T-helper 1 cell treated with Interleukin-12 subunit alpha and Interleukin-12 subunit beta and Interleukin-4 antibody, amounts not matched to agents 30 μg/mL and 1 μg/mL, for 36 hours (primary cell): Measurements from ENCODE around the gene FRAT2.

Experiments
- H3K27ac Mint-ChIP-seq: one replicate; pipeline ENCODE4 v1.8.0; 2021; ENCODE audit warnings: mild to moderate bottlenecking, mixed read lengths
- H3K27me3 Mint-ChIP-seq: one replicate; pipeline ENCODE4 v1.8.0; 2021; ENCODE audit warnings: low read depth, mixed read lengths
- H3K36me3 Mint-ChIP-seq: one replicate; pipeline ENCODE4 v1.8.0; 2021; ENCODE audit warnings: low read depth, mixed read lengths
- H3K4me1 Mint-ChIP-seq: one replicate; pipeline ENCODE4 v1.8.0; 2021; ENCODE audit warnings: low read depth, mixed read lengths
- H3K4me3 Mint-ChIP-seq: one replicate; pipeline ENCODE4 v1.8.0; 2021; ENCODE audit warnings: mild to moderate bottlenecking, moderate library complexity, mixed read lengths
- H3K9me3 Mint-ChIP-seq: one replicate; pipeline ENCODE4 v1.8.0; 2021; ENCODE audit warnings: mixed read lengths

Gene FRAT2

DNA sequence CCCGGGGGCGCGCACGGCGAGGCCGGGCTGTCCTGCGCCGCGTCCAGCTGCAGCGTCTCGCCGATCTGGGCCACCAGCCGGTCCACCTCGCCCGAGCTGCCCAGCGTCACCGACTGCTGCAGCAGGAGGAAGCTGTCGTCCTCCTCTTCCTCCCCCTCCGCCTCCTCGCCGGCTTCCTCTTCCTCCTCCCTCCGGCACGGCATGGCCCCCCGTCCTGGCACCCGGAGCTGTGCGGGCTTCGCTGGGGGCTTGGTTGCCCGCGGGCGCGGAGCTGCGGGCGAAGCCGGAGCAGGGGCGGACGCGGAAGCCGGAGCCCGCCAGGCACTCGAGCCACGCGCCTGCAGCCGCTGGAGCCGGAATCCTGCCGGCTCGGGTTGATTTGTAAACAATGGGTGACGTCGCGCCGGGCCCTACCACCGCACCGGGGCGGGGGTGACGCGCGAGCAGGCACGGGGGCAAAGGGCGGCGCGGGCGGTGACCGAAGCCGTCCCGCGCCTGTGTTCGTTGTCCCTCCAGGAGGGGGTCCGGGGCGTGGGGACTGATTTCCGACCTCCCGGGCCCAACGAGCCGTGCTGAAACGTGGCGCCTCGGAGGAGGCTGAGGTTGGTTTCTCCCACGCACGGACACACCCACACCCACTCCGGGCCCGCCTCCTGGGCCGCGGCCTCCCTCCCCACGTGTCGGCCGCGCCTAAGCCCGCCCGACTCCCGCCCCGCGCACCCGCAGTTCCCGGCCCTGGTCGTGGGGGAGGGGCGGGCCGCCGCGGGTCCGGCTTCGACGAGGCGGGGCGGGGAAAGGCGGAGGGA lies at the start of gene FRAT2:
TSS of gene FRAT2 (minus strand) at position 360 of the 806 bp plus-strand sequence. CDS start at position 203, 157 bp downstream.
- Mint-ChIP-seq H3K4me1 (peaks cover 27% of the 10 kb centered on the region), H3K27me3 (peaks cover 25% of the 10 kb centered on the region), H3K9me3 (no peaks in the 10 kb centered on the region), H3K27ac (peak within 1 kb of the TSS; percentile 86), H3K4me3 (peak within 1 kb of the TSS; percentile 85), H3K36me3 (peaks cover 12% of the 10 kb centered on the region)

DNA sequence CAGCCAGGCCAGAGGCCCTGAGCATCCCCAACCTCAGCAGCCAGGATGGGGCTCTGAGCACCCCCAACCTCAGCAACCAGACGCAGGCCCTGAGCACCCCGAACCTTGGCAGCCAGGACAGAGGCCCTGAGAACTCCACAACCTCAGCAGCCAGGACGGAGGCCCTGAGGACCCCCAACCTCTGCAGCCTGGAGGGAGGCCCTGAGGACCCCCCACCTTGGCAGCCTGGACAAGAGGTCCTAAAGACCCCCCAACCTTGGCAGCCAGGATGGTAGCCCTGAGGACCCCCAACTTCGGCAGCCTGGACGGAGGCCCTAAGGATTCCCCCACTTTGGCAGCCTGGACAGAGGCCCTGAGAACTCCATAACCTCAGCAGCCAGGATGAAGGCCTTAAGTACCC lies 49.6 kb upstream of the FRAT2 start:
- Mint-ChIP-seq H3K4me3 (no peak overlapping the region), H3K9me3 (no peaks in the 10 kb centered on the region), H3K36me3 (peaks cover 5% of the 10 kb centered on the region), H3K27ac (no peak overlapping the region), H3K27me3 (no peaks in the 10 kb centered on the region), H3K4me1 (no peaks in the 10 kb centered on the region)

GRCh38 chr10:97383159-97383558 lies 48.6 kb upstream of the FRAT2 start:
- Mint-ChIP-seq H3K4me1 (no peaks in the 10 kb centered on the region), H3K4me3 (no peak overlapping the region), H3K27ac (no peak overlapping the region), H3K27me3 (no peaks in the 10 kb centered on the region), H3K9me3 (no peaks in the 10 kb centered on the region), H3K36me3 (no peaks in the 10 kb centered on the region)

DNA sequence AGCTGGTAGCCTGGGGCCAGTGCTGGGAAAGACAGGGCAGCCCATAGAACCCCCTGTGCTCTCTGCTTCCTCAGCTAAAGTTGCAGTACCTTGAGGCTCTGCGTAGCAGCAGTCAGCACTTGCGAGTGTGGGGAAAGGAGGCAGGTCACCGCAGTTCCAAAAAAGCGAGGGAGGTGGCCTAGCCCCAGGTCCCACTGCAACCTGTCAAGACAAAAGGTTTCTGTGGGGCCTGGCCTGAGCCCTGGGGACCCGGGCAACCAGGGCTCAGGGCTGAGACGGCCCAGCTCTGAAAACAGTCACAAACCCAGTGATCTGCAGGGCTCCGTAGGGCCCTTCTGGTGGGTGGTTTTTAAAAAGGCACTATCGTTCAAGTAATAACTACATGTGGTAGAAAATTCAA lies 47.1 kb upstream of the FRAT2 start:
- Mint-ChIP-seq H3K4me1 (no peaks in the 10 kb centered on the region), H3K27ac (no peak overlapping the region), H3K36me3 (no peaks in the 10 kb centered on the region), H3K4me3 (no peak overlapping the region), H3K27me3 (no peaks in the 10 kb centered on the region), H3K9me3 (no peaks in the 10 kb centered on the region)

DNA sequence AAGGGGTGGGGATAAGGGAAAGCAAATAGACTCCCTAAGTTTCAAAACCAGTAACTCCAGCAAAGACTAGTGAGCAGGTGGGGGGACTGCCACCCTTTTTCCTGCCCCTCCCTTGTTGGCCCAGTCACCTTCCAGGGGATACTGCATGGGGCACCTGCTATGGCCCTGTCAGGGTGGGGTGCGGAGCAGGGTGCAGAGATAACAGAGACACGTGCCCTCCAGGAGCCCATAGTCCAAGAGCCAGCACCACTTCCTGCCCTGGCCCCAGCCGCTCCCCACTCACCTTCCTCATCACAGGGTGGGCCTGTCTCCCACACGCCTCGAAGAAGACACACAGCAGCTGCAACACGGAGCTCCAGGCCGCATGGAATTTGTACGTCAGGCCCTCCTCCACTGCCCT lies 46.0 kb upstream of the FRAT2 start:
- Mint-ChIP-seq H3K27me3 (no peaks in the 10 kb centered on the region), H3K4me1 (no peaks in the 10 kb centered on the region), H3K36me3 (no peaks in the 10 kb centered on the region), H3K4me3 (no peak overlapping the region), H3K9me3 (no peaks in the 10 kb centered on the region), H3K27ac (no peak overlapping the region)

- no peaks in the 10 kb centered on the region for H3K36me3 Mint-ChIP-seq
- no peaks in the 10 kb centered on the region for H3K9me3 Mint-ChIP-seq
- no peaks in the 10 kb centered on the region for H3K4me1 Mint-ChIP-seq
- no peaks in the 10 kb centered on the region for H3K27me3 Mint-ChIP-seq
- H3K4me3 Mint-ChIP-seq, result no peak overlapping the region
- no peak overlapping the region for H3K27ac Mint-ChIP-seq
These were observed 44.7 kb upstream of the FRAT2 start for GRCh38 chr10:97378933-97379921.

- H3K36me3 Mint-ChIP-seq, result peaks cover under 1% of the 10 kb centered on the region
- H3K4me1 Mint-ChIP-seq, result no peaks in the 10 kb centered on the region
- H3K4me3 Mint-ChIP-seq, result no peak overlapping the region
- H3K27me3 Mint-ChIP-seq, result no peaks in the 10 kb centered on the region
- no peaks in the 10 kb centered on the region for H3K9me3 Mint-ChIP-seq
- H3K27ac Mint-ChIP-seq, result no peak overlapping the region
These were observed 41.9 kb upstream of the FRAT2 start for GRCh38 chr10:97376413-97376812.

DNA sequence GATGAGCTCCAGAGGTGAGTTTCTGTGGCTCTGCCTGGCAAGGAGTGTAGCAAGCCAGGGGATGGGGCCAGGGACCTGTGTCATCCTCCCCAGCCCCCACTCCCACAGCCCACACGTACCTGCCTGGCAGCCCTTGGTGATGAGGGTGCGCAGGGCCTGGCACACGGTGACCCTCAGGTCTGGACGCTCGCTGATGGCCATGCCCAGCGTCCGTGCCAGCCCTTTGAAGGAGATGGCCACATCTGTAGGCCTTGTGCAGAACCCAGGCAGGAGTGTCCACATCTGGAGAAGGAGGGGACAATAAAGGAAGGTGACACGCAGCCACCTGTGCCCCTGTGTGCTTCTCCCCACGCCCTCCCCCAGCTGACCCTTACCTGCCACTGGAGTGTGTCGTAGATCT lies 38.9 kb upstream of the FRAT2 start:
- Mint-ChIP-seq H3K27ac (no peak overlapping the region), H3K4me3 (no peak overlapping the region), H3K4me1 (no peaks in the 10 kb centered on the region), H3K36me3 (peaks cover 10% of the 10 kb centered on the region), H3K9me3 (no peaks in the 10 kb centered on the region), H3K27me3 (no peaks in the 10 kb centered on the region)

DNA sequence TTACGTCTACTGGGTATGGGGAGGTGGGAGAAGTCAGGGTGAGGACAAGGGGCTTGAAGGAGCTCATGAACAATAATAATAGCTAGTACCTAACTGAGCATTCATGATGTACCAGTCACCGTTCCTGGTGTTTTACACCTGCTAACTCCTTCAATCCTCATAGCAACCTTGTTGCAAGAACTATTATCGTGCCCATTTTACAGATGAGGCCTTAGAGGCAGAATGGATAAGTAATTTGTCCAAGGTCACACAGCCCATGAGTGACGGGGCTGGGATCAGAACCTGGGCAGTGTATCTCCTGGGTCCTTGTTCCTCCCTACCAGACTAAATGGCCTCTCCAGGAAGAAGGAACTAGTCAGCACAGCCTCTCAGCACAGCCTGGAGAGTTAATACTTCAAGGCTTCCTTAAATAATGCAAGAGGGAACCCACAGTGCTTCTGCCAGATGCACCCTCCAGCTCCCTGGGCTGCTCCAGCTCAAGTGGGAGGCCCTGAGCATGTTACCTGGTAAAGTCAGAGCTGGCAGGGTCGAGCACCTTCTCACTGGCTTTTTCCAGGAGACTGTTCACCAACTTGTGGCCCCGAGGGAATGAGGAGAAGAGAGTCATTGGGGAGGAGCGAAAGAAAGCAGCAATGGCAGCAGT lies 37.8 kb upstream of the FRAT2 start:
- Mint-ChIP-seq H3K36me3 (peaks cover 10% of the 10 kb centered on the region), H3K9me3 (no peaks in the 10 kb centered on the region)

GRCh38 chr10:97371696-97372095 lies 37.2 kb upstream of the FRAT2 start:
- no peaks in the 10 kb centered on the region for H3K27me3 Mint-ChIP-seq
- H3K27ac Mint-ChIP-seq, result no peak overlapping the region
- H3K4me1 Mint-ChIP-seq, result no peaks in the 10 kb centered on the region
- H3K36me3 Mint-ChIP-seq, result peaks cover 10% of the 10 kb centered on the region
- H3K4me3 Mint-ChIP-seq, result no peak overlapping the region
- no peaks in the 10 kb centered on the region for H3K9me3 Mint-ChIP-seq

More for the DNA sequence above, 37.8 kb upstream of the FRAT2 start:
- H3K4me1 Mint-ChIP-seq, result no peaks in the 10 kb centered on the region
- H3K27me3 Mint-ChIP-seq, result no peaks in the 10 kb centered on the region
- no peak overlapping the region for H3K27ac Mint-ChIP-seq
- H3K4me3 Mint-ChIP-seq, result no peak overlapping the region

GRCh38 chr10:97367126-97367649 lies 32.7 kb upstream of the FRAT2 start:
- no peak overlapping the region for H3K27ac Mint-ChIP-seq
- no peak overlapping the region for H3K4me3 Mint-ChIP-seq
- no peaks in the 10 kb centered on the region for H3K4me1 Mint-ChIP-seq
- H3K27me3 Mint-ChIP-seq, result no peaks in the 10 kb centered on the region
- no peaks in the 10 kb centered on the region for H3K9me3 Mint-ChIP-seq
- peaks cover 18% of the 10 kb centered on the region for H3K36me3 Mint-ChIP-seq

DNA sequence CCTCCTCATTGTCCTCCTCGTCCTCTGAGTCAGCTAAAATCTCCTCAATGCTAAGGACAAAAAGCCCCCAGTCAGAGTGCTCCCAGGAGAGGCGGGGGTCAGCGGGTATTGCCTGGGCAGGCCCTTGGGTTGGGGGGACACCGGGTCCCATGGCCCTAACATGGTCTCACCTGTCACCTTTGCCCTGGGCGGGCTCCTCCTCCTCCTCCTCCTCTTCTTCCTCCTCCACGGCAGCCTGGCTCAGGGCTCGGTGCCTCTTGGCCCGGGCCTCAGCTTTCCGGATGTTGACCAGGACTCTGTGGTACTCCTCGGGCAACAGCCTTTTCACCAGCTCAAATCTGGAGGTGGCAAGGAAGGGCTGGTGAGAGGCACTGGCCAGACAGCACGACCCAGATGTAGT lies 32.0 kb upstream of the FRAT2 start:
- Mint-ChIP-seq H3K27ac (no peak overlapping the region), H3K27me3 (no peaks in the 10 kb centered on the region), H3K9me3 (no peaks in the 10 kb centered on the region), H3K4me1 (no peaks in the 10 kb centered on the region), H3K4me3 (no peak overlapping the region), H3K36me3 (peaks cover 18% of the 10 kb centered on the region)

DNA sequence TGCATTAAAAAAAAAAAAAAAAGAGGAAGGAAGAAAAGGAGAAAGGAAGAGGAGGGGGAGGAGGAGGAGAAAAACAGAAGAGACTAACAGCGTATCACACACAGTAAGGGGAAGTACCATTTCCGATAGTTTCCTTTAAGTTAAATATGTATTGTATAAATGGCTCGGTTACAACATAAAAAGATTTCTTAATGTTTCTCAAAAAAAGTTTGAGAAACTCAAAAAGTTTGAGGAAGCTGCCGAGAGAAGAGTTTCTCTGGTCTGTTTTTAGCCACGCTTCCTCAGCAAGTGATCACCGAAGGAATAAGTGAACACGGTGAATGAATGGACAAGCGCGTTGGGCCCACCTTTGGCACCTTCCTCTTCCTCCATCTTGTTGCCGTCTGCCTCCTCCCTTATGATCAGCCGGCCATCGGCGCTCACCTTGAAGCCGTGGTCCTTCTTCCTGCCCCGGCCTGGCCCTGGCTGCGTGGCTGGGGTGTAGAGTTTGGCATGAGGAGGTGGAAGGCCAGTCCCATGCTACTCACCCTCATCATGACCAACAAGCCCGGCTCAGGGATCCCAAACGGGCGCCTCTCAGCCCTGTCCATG lies 31.3 kb upstream of the FRAT2 start:
- H3K4me3 Mint-ChIP-seq, result no peak overlapping the region
- no peaks in the 10 kb centered on the region for H3K27me3 Mint-ChIP-seq
- H3K27ac Mint-ChIP-seq, result no peak overlapping the region
- H3K36me3 Mint-ChIP-seq, result peaks cover 15% of the 10 kb centered on the region
- no peaks in the 10 kb centered on the region for H3K9me3 Mint-ChIP-seq
- no peaks in the 10 kb centered on the region for H3K4me1 Mint-ChIP-seq

DNA sequence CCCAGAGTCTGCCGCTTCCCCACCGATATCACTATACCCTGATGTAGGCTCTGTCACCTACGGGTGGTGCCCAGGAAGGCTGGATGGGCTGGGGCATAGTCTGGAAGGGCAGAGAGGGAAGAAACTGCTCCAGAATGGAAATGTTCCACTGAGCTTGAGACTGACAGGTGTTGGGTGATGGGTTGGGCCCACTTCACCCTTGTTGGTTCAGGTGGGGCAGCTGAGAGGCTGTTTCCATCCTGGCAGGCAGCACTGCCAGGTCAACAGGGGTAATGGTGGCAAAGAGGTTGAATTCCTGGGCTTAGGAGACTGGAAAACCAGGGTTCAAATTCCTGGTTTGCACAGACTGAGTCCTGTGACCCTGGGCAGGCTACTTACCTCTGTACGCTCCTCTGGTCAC lies 28.5 kb upstream of the FRAT2 start:
- Mint-ChIP-seq H3K4me1 (no peaks in the 10 kb centered on the region), H3K4me3 (no peak overlapping the region), H3K27ac (no peak overlapping the region), H3K9me3 (no peaks in the 10 kb centered on the region), H3K27me3 (no peaks in the 10 kb centered on the region), H3K36me3 (peaks cover 10% of the 10 kb centered on the region)
